CD4-positive, alpha-beta T cell treated with Interferon alpha-2 for 1 hour (primary cell): ENCODE measurements around the gene ANKRD40.
"Not testable (repeated sequence)": the region's sequence is repeated elsewhere in the genome, so short reads cannot be mapped to it uniquely, and the experiment has no call there.

Experiments used
- DNase-seq, 2 donors: peaks; one replicate each; pipeline ENCODE4 v3.0.0-alpha.2; 2020 to 2022

The ANKRD40 gene

DNA sequence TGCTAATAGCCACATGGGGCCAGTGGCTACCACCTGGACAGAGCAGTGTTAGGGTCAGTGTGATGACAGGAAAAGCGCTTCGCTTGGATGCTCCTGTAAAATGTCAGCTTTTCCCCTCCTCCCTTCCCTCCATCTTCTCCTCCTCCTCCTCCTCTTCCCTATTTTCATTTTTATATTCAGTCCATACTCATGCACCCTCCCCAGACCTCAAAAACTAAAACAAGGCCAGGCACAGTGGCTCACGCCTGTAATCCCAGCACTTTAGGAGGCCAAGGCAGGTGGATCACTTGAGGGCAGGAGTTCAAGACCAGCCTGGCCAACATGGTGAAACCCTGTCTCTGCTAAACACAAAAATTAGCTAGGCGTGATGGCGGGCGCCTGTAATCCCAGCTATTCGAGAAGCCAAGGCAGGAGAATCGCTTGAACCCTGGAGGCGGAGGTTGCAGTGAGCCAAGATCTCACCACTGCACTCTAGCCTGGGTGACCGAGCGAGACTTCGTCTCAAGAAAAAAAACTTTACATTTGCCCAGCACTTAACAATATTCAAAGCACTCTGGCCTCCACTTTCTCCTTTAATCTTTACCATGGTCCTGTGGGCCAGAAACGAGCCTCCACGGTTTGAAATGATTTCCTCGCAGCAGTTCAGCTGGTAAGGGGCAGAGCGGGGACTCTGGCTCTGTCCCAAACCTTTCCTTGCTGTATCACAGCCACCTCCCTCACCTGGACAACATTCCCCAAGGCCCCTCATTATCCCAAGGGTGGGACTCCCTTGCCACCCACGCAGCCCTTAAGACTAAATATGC lies 21.8 kb downstream of the ANKRD40 start:
- DNase-seq = no peak

DNA sequence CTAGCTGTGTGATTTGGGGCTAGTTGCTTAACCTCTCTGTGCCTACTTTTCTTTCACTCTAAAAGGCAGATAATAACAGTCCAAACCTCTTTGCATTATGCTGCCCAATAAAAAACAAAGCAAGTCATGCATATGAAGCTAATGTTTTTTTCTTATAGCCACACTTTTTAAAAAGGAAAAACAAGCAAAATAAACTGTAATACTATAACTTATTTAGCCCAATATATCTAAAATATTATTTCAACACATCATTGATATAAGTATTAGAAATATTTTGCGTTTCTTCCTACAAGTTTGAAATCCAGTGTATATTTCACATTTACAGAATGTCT lies 22.4 kb downstream of the ANKRD40 start:
- DNase-seq = no peak

DNA sequence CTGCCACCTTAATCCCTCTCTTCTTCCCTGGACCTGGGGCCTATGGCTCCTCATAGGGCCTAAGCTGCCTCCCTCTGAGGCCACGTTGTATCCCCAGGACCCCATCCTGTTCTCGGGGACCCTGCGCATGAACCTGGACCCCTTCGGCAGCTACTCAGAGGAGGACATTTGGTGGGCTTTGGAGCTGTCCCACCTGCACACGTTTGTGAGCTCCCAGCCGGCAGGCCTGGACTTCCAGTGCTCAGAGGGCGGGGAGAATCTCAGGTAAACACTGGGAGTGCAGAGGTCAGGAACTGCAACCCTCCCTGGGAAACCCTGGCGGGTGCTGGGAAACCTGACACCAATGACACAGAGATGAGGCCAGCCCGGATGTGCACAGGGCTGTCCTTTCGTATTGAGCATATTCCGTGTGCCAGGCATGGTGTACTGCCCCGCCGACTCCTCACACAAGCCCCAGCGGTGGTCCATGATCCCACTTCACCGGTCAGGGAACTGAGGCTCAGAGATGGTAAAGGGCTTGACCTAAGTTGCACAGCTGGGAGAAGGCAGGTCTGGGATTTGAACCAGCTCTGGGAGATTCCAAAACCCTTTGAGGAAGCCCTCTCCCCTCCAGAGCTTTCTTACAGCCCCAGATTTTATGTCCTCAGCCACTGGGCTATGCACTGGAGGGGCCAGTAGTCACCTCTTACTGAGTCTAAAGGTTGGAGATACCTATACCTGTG lies 22.9 kb downstream of the ANKRD40 start:
- DNase-seq = no peak

DNA sequence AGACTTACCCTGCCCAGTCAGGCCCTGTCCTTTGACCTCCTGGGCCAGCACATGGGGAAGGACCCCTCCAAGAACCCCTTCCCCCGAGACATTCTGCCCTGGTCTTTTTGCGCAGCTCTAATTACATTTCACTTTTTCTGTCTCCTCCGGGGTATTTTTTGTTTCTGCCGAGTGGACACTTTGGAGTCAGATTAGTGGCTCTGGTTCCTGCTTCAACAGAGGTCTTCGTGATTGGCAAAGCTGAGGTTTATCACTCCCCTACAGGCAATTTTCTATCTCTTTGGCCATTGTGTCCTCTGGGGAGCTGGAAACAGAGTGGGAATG lies 23.5 kb downstream of the ANKRD40 start:
- DNase-seq = no peak

DNA sequence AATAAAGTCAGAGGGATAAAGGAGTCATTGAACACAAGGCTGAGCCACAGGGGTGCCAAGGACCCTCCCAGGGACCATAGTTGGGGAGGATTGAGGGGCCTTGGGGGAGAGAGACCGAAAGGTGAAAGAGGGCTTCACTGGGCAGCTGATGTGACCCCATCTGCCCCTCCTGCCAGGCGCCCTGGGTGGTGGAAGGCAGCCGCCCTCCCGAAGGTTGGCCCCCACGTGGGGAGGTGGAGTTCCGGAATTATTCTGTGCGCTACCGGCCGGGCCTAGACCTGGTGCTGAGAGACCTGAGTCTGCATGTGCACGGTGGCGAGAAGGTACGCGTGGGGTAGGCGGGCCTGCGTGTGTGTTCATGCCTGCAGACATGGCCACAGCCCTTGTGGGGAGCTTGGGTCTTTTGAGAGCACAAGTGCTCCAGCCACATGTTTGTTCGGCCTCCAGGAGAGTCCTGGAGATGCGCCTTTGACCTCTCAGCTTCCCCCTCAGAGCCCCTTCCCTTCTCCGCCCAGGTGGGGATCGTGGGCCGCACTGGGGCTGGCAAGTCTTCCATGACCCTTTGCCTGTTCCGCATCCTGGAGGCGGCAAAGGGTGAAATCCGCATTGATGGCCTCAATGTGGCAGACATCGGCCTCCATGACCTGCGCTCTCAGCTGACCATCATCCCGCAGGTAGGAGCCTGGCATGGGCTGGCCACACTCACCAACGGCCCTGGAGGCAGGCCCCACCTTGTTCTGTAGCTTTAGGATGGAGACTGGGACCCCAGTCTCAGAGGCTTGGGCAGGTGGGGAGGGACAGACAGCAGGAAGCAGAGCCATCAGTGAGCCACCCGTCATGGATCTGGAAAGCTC lies 24.1 kb downstream of the ANKRD40 start:
- no peak for DNase-seq

DNA sequence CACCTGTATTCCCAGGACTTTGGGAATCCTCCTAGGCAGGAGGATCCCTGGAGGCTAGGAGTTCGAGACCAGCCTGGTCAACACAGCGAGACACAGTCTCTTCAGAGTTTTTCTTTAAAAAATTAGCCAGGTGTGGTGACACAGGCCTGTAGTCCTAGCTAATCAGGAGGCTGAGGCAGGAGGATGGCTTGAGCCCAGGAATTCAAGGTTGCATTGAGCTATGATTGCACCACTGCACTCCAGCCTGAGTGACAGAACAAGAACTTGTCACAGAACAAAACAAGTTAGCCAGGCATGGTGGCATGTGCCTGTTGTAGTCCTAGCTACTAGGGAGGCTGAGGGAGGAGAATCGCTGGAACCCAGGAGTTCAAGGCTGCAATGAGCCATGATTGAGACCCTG lies 24.8 kb downstream of the ANKRD40 start:
- no peak for DNase-seq

DNA sequence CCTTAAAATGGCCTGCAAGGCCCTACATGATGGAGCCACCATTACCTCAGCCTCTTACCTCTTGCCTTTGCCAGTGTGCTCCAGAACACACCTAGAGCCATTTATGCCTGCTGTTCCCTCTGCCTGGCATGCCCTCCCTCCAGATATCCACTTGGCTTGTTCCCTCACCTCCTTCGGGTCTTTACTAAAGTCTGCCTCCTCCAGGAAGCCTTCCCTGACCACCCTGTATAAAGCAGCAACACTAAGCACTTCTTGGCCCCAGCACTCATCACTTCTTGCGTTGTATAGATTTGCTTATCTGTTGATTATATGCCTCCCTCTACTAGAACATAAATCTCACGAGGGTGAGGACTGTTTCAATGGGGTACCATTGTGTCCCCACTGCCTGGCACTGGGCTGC lies 25.3 kb downstream of the ANKRD40 start:
- DNase-seq = no peak

DNA sequence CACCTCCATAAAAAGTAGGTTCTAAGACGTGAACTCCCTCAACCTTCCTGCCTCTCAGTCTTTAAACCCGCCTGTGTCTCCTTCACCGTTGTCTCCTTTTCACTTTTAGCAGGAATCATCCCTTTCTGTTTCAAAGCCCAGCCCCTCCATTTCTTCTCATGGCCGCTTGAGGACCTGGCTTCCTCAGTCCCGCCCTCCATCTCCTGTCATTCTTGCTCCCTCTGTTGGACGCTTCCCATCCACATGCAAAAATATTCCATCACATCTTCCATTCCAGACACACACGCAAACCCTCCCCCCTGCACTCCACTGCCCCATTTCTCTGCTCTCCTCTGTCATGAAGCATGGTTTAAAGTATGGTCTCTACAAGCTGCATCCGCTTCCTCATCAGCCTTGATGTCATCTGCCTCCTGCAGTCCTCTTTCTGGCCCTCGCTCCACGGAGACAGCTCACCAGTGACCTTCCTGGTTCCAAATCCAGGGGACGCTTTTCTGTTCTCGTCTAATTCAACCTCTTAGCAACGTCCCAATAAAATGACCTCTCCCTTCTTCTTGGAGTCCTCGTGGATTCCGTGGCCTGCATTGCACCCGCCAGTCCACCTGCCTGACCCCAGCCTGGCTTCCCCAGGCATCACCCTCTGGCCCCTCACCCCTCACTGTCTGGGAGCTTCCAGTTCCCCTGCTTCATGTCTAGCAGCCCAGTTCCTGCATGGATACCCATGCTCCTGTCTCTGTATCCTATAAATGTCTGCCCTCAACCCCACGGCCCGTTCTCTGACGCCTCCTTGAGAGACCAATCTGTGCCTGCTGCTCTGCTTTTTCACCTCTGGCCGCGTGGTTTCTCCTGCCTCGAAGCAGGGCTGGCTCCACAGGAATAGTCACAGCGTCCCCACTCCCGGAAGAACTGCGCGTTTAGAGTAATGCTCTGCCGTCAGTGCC lies 26.2 kb downstream of the ANKRD40 start:
- DNase-seq = peak in 1 of 2 donors; percentile 12

DNA sequence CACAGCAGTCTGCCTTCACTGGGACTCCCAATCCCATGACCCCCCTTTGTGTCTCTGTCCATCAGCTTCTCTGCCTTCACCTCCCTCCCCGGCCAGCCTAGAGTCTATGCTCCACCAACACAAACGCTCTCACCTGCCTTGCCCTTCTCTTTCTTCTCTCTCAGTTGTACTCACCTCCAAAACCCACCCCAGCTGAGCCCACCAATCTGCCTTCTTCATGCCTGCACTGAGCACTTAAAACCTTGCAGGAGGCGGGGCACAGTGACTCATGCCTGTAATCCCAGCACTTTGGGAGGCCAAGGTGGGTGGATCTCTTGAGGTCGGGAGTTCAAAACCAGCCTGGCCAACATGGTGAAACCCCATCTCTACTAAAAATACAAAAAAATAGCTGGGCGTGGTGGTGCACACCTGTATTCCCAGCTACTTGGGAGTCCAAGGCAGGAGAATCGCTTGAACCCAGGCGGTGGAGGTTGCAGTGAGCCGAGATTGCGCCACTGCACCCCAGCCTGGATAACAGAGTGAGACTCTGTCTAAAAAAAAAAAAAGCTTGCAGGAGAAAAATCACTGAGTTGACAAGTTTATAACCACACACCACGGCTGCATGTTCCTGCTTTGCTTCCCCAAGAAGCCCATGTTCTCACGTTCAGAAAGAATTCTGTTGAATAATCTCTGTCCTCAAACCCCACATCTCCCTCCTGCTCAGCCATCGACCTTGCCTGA lies 27.0 kb downstream of the ANKRD40 start:
- not testable (repeated sequence) for DNase-seq

DNA sequence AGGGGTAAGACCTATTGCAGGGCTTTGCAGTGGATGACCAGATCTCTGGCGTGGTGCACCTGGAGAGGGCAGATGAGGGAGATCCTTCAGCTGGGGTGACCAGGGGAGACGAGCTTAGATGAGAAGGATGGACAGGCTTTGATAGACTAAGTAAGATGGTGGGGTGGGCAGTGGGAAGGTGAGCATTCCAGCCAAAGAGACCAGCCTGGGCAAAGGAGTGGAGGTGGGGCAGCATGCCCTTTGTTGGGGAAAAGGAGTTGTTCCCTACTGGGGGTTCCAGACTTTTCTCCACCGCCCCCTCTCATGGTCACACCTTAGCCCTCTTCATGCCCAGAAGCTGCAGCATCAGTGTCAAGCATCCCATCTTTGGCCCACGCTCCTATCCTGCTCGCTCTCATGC lies 27.6 kb downstream of the ANKRD40 start:
- DNase-seq = no peak

DNA sequence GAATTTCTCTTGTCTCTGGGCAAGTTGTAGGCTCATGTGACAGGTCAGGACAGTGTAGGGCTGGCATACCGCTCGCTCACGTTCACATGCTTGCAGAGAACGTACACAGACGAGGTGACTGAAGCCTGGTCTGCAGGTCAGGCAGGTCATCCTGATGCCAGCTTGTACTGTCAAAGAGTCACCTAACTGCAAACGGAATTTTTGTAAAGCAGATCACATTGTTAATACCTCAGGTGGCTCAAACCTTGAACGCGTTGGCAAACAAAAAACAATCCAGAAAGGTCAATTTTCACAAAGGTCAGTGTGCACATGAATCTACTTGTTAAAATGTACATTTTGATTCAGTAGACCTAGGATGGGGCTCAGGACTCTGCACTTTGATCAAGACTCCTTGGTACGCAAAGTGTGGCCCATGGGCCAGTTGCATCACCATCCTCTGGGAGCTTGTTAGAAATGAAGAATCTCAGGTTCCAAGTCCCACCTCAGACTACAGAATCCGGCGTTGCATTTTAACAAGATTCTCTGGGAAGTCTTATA lies 28.6 kb downstream of the ANKRD40 start:
- no peak for DNase-seq

DNA sequence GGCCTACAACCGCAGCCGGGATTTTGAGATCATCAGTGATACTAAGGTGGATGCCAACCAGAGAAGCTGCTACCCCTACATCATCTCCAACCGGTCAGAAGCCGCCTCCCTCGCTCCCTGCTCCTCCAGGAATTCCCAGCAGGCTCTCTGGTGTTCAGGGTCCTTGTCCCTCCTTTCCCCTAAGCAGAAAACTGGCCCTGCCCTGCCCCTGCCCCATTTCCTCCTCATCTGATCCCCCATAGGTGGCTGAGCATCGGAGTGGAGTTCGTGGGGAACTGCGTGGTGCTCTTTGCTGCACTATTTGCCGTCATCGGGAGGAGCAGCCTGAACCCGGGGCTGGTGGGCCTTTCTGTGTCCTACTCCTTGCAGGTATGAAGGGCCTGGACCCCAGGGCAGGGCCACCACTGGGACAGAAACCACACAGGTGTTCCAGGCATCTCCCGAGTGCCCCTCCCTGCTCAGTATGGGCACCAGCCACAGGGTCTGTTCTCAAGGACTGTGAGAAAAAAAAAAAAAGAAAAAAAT lies 29.8 kb downstream of the ANKRD40 start:
- DNase-seq = no peak

DNA sequence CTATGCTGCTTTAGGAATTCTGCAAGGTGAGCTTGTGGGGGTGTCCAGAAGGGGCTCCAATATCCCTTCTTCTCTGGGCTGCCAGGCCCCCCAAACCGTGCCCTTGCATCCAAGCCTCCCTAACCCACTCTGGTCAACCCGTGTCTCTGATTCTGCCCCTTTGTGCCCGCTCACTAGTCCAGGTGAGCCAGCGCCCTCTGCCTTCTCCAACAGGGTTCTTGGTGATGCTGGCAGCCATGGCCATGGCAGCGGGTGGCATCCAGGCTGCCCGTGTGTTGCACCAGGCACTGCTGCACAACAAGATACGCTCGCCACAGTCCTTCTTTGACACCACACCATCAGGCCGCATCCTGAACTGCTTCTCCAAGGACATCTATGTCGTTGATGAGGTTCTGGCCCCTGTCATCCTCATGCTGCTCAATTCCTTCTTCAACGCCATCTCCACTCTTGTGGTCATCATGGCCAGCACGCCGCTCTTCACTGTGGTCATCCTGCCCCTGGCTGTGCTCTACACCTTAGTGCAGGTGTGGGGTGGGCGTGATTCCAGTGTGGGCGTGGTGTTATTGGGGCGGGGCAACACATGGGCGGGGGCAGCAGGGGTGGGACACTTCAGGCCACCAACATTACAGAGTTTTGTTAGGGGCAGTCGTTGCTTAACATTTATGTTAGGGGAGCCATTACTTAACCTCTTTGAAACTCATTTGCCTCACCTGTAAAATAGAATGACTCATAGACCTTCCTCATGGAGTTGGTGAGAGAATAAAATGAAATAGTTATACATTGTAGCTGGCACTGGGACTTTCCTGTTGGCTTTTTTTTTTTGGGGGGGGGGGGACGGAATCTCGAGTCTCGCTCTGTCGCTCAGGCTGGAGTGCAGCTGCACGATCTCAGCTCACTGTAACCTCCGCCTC lies 31.4 kb downstream of the ANKRD40 start:
- no peak for DNase-seq

DNA sequence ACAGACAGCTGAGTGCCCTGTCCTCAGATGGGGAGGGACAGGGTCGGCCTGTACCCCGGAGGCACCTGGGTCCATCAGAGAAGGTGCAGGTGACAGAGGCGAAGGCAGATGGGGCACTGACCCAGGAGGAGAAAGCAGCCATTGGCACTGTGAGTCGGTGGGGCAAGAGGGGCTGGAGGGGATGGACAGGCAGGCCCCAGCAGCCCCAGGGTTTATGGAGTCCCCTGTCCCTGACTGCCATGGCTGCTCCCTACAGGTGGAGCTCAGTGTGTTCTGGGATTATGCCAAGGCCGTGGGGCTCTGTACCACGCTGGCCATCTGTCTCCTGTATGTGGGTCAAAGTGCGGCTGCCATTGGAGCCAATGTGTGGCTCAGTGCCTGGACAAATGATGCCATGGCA lies 32.1 kb downstream of the ANKRD40 start:
- DNase-seq = no peak

DNA sequence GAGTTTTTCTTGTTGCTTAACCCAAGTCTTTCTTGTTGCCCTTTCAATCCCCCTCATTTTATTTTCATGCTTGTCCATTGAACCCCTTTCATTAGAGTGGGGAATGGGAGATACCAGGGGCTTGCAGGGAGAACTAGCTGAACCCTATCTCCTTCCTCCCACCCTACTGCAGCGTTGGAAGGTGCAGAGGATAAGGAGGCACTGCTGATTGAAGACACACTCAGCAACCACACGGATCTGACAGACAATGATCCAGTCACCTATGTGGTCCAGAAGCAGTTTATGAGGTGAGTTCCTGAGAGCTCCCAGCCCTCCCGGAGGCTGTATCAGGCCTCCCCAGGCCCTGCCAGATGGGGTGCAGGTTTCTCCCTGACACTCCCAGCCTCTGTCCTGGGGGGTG lies 32.5 kb downstream of the ANKRD40 start:
- no peak for DNase-seq

DNA sequence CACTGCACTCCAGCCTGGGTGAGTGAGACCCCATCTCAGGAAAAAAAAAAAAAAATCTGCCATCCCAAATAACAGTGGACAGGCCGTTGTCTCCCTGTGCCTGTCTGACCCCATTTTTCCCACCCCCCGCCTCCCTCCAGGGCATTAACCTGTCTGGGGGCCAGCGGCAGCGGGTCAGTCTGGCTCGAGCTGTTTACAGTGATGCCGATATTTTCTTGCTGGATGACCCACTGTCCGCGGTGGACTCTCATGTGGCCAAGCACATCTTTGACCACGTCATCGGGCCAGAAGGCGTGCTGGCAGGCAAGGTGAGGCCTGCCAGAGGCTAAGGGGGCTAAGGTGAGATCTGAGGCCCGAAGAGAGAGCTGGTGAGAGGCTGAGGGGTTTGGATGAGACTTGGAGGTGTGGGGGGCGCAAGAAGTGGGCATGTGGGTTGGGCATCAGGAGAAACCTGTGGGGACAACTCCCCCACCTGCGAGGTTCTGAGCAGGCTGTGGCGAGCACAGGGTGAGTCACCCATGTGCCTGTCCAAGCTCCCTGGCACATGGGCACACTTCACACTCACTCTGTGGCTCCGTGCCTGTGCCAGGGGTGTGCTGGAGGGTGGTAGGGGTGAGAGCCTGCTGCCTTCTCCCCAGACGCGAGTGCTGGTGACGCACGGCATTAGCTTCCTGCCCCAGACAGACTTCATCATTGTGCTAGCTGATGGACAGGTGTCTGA lies 34.7 kb downstream of the ANKRD40 start:
- no peak for DNase-seq

DNA sequence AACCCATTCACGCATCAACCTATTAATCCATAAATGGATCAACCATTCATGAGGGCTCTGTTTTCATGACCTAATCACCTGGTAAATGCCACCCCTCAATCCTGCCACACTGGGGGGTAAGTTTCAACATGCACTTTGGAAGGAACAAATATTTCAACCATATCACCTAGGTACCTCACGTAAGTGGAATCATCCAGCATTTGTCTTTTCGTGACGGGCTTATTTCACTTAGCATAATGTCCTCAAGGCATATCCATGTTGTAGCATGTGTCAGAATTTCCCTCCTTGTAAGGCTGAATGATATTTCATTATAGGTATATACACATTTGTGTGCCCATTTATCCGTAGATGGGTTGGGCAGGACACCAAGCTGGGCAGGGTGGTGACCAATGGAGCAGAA lies 35.6 kb downstream of the ANKRD40 start:
- no peak for DNase-seq

DNA sequence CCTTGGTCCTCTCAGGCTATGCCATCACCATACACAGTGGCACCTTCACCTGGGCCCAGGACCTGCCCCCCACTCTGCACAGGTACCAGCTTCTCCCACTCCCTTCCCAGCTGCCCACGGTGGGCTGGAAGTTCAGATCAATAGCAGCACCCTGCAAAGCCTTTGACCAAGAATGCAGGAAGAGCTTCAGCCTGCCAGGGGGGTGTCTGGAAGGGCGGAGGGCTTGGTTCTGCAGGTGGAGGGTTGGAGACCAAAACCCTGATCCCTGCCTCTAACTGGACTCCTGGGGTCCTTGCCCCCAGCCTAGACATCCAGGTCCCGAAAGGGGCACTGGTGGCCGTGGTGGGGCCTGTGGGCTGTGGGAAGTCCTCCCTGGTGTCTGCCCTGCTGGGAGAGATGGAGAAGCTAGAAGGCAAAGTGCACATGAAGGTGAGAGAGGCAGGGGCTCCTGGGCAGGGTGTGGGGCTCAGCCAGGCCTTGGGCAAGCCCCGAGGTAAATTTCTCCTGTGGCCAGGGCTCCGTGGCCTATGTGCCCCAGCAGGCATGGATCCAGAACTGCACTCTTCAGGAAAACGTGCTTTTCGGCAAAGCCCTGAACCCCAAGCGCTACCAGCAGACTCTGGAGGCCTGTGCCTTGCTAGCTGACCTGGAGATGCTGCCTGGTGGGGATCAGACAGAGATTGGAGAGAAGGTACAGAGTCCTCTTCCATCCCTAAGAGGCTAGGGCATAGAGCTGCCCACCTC lies 38.7 kb downstream of the ANKRD40 start:
- DNase-seq = no peak
